Stimulated activated CD8-positive, alpha-beta memory T cell treated with anti-CD3 and anti-CD28 coated beads, Interleukin-7, amount 100 ng/mL, for 4 hours (primary cell): ENCODE data around the gene TRIM44.
"Not testable (repeated sequence)": the region's sequence is repeated elsewhere in the genome, so short reads cannot be mapped to it uniquely, and the experiment has no call there.

Experiments
- DNase-seq, 2 donors: peaks; one replicate each; pipeline ENCODE4 v3.0.0-alpha.2; 2020; ENCODE audit warnings: low read depth in 2 of 2

Gene TRIM44

DNA sequence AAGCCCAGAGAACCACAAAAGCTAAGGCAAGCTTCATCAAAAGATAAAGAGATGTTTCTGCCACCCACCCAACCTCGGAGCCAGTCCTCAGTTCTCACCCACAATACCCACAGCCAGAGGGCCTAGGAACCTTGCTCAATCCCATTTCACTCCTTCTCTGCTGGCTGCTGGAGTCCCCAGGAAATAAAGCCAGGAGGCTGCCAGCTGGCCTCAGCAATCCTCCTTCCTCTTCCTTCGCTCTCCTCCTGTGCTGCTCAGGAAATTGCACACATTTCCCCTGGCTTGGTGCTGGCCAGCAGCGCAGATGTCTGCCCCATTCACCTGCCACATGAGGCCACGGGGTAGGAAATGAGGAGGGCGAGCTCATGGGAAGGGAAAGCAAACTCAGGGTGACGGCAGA is 189.5 kb downstream of the TRIM44 start:
- no peak for DNase-seq

- no peak for DNase-seq
These were observed 191.4 kb downstream of the TRIM44 start for GRCh38 chr11:35853971-35854370.

DNA sequence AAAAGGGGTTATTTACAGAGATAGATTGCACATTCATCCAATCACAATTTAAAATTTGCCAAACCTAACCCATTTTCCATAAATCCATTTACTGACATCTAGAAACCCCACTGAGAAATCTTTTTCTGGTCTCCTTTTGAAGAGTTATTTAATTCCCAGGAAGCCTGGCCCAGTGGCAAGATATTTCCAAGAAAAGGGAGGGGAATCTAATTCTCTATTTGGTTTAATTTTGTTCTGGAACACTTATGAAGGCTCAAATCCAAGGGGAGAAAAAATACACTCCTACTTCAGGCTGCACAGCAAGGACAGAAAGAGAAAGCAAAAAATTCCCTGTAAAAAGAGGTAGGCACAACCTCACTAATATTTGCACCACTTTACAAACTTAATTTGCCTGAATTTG is 193.1 kb downstream of the TRIM44 start:
- no peak for DNase-seq

DNA sequence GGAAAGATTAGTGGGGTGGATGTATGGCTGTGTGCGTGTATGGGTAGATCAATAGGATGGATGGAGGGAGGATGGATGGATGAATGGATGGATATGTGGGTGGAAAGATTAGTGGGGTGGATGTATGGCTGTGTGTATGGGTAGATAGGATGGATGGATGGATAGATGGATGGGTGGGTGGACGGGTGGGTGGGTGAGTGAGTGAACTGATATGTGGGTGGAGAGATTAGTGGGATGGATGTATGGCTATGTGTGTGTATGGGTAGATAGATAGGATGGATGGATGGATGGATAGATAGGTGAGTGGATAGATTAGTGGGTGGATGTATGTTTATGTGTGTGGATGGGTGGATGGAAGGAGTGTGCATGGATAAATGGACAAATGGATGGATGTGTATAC is 193.7 kb downstream of the TRIM44 start:
- DNase-seq, result no peak

DNA sequence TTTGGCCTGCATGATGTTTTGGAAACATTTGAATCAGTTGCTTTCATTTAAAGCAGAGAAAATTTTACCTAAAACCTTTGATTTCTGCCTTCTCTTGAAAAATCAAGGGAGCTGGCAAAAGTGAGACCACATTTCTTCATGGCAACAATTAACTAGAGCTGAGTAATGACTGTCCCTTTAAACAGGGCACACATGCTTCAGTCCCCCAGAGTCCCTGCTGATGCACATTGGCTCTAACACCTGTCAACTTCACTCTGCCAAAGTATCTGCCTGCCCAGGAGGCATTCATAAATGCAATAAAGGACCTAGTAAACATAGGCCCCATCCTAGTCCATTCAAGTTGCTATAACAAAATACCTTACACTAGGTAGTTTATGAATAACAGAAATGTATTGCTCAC is 194.2 kb downstream of the TRIM44 start:
- DNase-seq, result no peak

DNA sequence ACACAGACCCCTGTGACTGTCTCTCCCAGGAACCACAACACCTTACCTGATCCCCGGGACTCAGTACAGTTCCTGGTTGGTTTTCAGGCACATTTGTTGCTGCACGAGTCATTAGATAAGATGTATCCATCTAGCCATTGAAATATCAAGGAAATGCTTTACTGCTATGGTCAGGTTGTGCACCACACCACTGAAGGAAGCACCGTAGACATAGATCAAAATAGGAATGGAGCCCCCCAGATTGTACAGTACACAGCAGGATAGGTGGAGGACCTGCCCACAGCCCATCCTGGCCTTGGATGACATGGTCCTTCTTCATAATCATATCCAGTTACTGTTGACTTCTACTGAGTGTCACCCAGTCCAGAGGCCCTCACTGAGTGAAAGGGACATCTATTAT is 195.3 kb downstream of the TRIM44 start:
- DNase-seq, result no peak

DNA sequence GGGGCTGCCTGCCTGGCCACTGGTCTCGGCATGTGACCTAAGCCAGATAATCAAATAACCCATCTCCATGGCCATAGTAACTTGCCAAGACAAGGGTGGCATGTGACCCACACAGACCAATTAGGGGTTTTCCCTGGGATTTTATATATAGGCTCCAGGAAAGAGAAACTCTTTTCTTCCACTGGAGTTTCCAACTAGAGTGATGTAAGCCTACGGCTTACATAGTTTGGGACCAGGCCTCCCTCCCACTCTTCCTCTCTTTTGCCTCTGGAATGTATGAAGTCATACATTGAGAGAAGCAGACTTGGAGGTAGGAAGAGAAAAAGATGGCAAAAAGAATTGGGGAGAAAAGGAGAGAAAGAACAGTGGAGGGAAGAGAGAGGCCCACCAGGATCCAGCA is 196.7 kb downstream of the TRIM44 start:
- DNase-seq, result no peak

- DNase-seq, result not testable (repeated sequence)
These were observed 197.6 kb downstream of the TRIM44 start for GRCh38 chr11:35860194-35860593.

GRCh38 chr11:35861191-35861590 is 198.6 kb downstream of the TRIM44 start:
- DNase-seq, result no peak

DNA sequence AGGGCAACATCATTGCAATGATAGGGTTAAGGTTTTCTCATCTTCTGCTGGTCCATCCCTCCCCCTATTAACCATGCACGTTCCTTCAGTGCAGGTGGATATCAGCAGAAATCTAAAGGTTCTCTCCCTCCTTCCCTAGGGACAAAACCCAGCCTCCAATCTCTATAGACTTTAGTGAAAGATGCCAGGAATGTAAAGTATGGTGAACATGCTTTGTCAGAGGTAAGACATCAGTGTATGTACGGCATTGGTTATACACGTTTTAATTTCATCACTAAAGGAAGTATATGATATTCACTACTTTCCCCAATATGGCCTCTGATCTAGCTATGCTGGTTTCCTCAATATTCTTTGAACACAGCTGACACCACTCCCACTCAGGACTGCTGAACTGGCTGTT is 200.1 kb downstream of the TRIM44 start:
- no peak for DNase-seq

- DNase-seq, result no peak
These were observed 201.6 kb downstream of the TRIM44 start for GRCh38 chr11:35864131-35864530.

- no peak for DNase-seq
These were observed 204.0 kb downstream of the TRIM44 start for GRCh38 chr11:35866601-35867000.
